ENCODE data around the gene RNASEH2C. TPM values are rescaled to one million over a fixed set of nuclear protein-coding genes. Genes with fewer than 3 reads are reported as not detected.
A peak's percentile ranks its signal among the peaks of the same experiment; 100 is the strongest.
"Not testable (repeated sequence)": the region's sequence is repeated elsewhere in the genome, so short reads cannot be mapped to it uniquely, and the experiment has no call there.

The RNASEH2C gene
- total RNA-seq, 8 experiments from 2014 or later: 12.7 to 80.0 (median 25.4) TPM

- no peak for ATAC-seq (replicated peaks in 6 of 8)
- Histone ChIP-seq H3K4me1 (replicated peaks in 1 of 2) (peaks cover 15% of the 10 kb centered on the region in 2 donors), H3K27ac (no peak overlapping the region), H3K4me3 (no peak overlapping the region)
- in situ Hi-C loops (cut with MboI; ENCODE audit: low pct_unique_long_range_greater_than_20kb in 2 of 9, low sequenced_read_pairs in 9 of 9, unreplicated experiment in 9 of 9): loop anchor here in 6 of 9 experiments (10.0 to 25.0 kb wide), 3 partner anchors 98 to 273 kb away; no protein-coding TSS in a partner anchor
- WGBS, 10 experiments: 75 to 100% (median 97%) methylated on average over 2 to 12 of the region's 16 CpGs; no CpG with 5 or more reads in 4 of the 10 experiments
These were observed 6.2 kb downstream of the RNASEH2C start for GRCh38 chr11:65714433-65714832.

- WGBS, 10 experiments: 78 to 100% (median 94%) methylated on average over 1 to 10 of the region's 24 CpGs; no CpG with 5 or more reads in 3 of the 10 experiments
- H3K27ac ChIP-seq: peak overlapping the region in 1 of 2 donors; percentile 99
- no peak for ATAC-seq (replicated peaks in 6 of 8)
- in situ Hi-C loops (cut with MboI; ENCODE audit: low pct_unique_long_range_greater_than_20kb in 2 of 9, low sequenced_read_pairs in 9 of 9, unreplicated experiment in 9 of 9): loop anchor here in 6 of 9 experiments (10.0 to 25.0 kb wide), 3 partner anchors 99 to 274 kb away; no protein-coding TSS in a partner anchor
- H3K4me3 ChIP-seq: peak overlapping the region in 2 of 5 donors; percentile 61 to 81
- peaks cover 5 to 7% of the 10 kb centered on the region in 2 donors for H3K4me1 ChIP-seq (replicated peaks in 1 of 2)
These were observed 7.2 kb downstream of the RNASEH2C start for GRCh38 chr11:65713212-65713969.

- peak in 4 of 8 experiments; percentile 74 to 83 (median 79) for ATAC-seq (replicated peaks in 6 of 8)
- peak overlapping the region; percentile 99 for H3K27ac ChIP-seq
- peak overlapping the region; percentile 60 to 90 (median 81) for H3K4me3 ChIP-seq
- WGBS, 10 experiments: 0 to 10% (median 10%) methylated on average over 2 to 4 of the region's 11 CpGs; no CpG with 5 or more reads in 7 of the 10 experiments
- peaks cover 5 to 7% of the 10 kb centered on the region in 2 donors for H3K4me1 ChIP-seq (replicated peaks in 1 of 2)
- in situ Hi-C loops (cut with MboI; ENCODE audit: low pct_unique_long_range_greater_than_20kb in 2 of 9, low sequenced_read_pairs in 9 of 9, unreplicated experiment in 9 of 9): loop anchor here in 6 of 9 experiments (10.0 to 25.0 kb wide), 3 partner anchors 100 to 275 kb away; no protein-coding TSS in a partner anchor
These were observed 7.9 kb downstream of the RNASEH2C start for GRCh38 chr11:65712633-65713076.

- WGBS, 10 experiments: 0 to 4% (median 0%) methylated on average over 1 to 23 of the region's 65 CpGs; no CpG with 5 or more reads in 1 of the 10 experiments
- H3K4me1 ChIP-seq (replicated peaks in 1 of 2): peaks cover 7 to 10% of the 10 kb centered on the region in 2 donors
- peak; percentile 77 to 92 (median 88) for ATAC-seq (replicated peaks in 6 of 8)
- in situ Hi-C loops (cut with MboI; ENCODE audit: low pct_unique_long_range_greater_than_20kb in 2 of 9, low sequenced_read_pairs in 9 of 9, unreplicated experiment in 9 of 9): loop anchor here in 6 of 9 experiments (10.0 to 25.0 kb wide), 3 partner anchors 100 to 275 kb away; no protein-coding TSS in a partner anchor
- peak within 1 kb of the TSS; percentile 60 to 90 (median 81) for H3K4me3 ChIP-seq
- peak within 1 kb of the TSS; percentile 99 for H3K27ac ChIP-seq
These were observed 8.6 kb downstream of the RNASEH2C start, which contains the start of gene KAT5 for GRCh38 chr11:65711785-65712632. Gene KAT5 (plus strand): TSS chr11:65712252. CDS start chr11:65712268, 16 bp downstream.

- WGBS, 10 experiments: 35 to 100% (median 85%) methylated on average over 1 to 3 of the region's 3 CpGs
- no peak overlapping the region for H3K27ac ChIP-seq
- ATAC-seq (replicated peaks in 6 of 8): peak in 1 of 8 experiments; percentile 2
- H3K4me1 ChIP-seq (replicated peaks in 1 of 2): peaks cover 11 to 18% of the 10 kb centered on the region in 2 donors
- H3K4me3 ChIP-seq: no peak overlapping the region
- in situ Hi-C loops (cut with MboI; ENCODE audit: low pct_unique_long_range_greater_than_20kb in 2 of 9, low sequenced_read_pairs in 9 of 9, unreplicated experiment in 9 of 9): loop anchor here in 6 of 9 experiments (10.0 to 25.0 kb wide), 3 partner anchors 102 to 277 kb away; no protein-coding TSS in a partner anchor
These were observed 10.2 kb downstream of the RNASEH2C start for GRCh38 chr11:65710421-65710820.

GRCh38 chr11:65709661-65710060 is 10.9 kb downstream of the RNASEH2C start:
- in situ Hi-C loops (cut with MboI; ENCODE audit: low pct_unique_long_range_greater_than_20kb in 2 of 9, low sequenced_read_pairs in 9 of 9, unreplicated experiment in 9 of 9): loop anchor here in 6 of 9 experiments (10.0 to 25.0 kb wide), 3 partner anchors 103 to 278 kb away; no protein-coding TSS in a partner anchor
- 56 to 100% (median 70%) methylated on average over 3 to 7 of the region's 8 CpGs; no CpG with 5 or more reads in 3 of the 10 experiments for WGBS, 10 experiments

GRCh38 chr11:65708451-65708850 is 12.1 kb downstream of the RNASEH2C start:
- in situ Hi-C loops (cut with MboI; ENCODE audit: low pct_unique_long_range_greater_than_20kb in 2 of 9, low sequenced_read_pairs in 9 of 9, unreplicated experiment in 9 of 9): loop anchor here in 5 of 9 experiments (25.0 kb wide), 2 partner anchors 104 to 279 kb away; no protein-coding TSS in a partner anchor
- ATAC-seq (replicated peaks in 6 of 8): no peak

More at GRCh38 chr11:65709661-65710060, 10.9 kb downstream of the RNASEH2C start:
- Histone ChIP-seq H3K4me1 (replicated peaks in 1 of 2) (peaks cover 11 to 18% of the 10 kb centered on the region in 2 donors), H3K4me3 (no peak overlapping the region), H3K27ac (no peak overlapping the region)
- no peak for ATAC-seq (replicated peaks in 6 of 8)

GRCh38 chr11:65707002-65707401 is 13.6 kb downstream of the RNASEH2C start:
- H3K4me1 ChIP-seq (replicated peaks in 1 of 2): peaks cover 7 to 13% of the 10 kb centered on the region in 2 donors
- not testable (repeated sequence) for H3K4me3 ChIP-seq; ATAC-seq (replicated peaks in 6 of 8)
- in situ Hi-C loops (cut with MboI; ENCODE audit: low pct_unique_long_range_greater_than_20kb in 2 of 9, low sequenced_read_pairs in 9 of 9, unreplicated experiment in 9 of 9): loop anchor here in 5 of 9 experiments (25.0 kb wide), 2 partner anchors 105 to 280 kb away; no protein-coding TSS in a partner anchor
- WGBS, 10 experiments: 75 to 100% (median 88%) methylated on average over 1 to 8 of the region's 12 CpGs; no CpG with 5 or more reads in 7 of the 10 experiments
- peak overlapping the region; percentile 36 to 56 for H3K27ac ChIP-seq

More at GRCh38 chr11:65708451-65708850, 12.1 kb downstream of the RNASEH2C start:
- WGBS, 10 experiments: 59 to 89% (median 78%) methylated on average over 1 to 5 of the region's 5 CpGs; no CpG with 5 or more reads in 3 of the 10 experiments
- no peak overlapping the region for H3K27ac ChIP-seq
- peaks cover 11 to 18% of the 10 kb centered on the region in 2 donors for H3K4me1 ChIP-seq (replicated peaks in 1 of 2)
- no peak overlapping the region for H3K4me3 ChIP-seq

- peaks cover 4 to 13% of the 10 kb centered on the region in 2 donors for H3K4me1 ChIP-seq (replicated peaks in 1 of 2)
- H3K27ac ChIP-seq: peak overlapping the region in 1 of 2 donors; percentile 47
- peak in 6 of 8 experiments; percentile 44 to 69 (median 64) for ATAC-seq (replicated peaks in 6 of 8)
- in situ Hi-C loops (cut with MboI; ENCODE audit: low pct_unique_long_range_greater_than_20kb in 2 of 9, low sequenced_read_pairs in 9 of 9, unreplicated experiment in 9 of 9): loop anchor here in 5 of 9 experiments (25.0 kb wide), 2 partner anchors 106 to 281 kb away; no protein-coding TSS in a partner anchor
- 0 to 20% (median 11%) methylated on average over 3 to 6 of the region's 14 CpGs; no CpG with 5 or more reads in 6 of the 10 experiments for WGBS, 10 experiments
- peak overlapping the region; percentile 0 to 22 (median 11) for H3K4me3 ChIP-seq
These were observed 14.3 kb downstream of the RNASEH2C start for GRCh38 chr11:65706303-65706763.

- ATAC-seq (replicated peaks in 6 of 8): peak in 2 of 8 experiments; percentile 20 to 30
- H3K4me1 ChIP-seq (replicated peaks in 1 of 2): peaks cover 4 to 13% of the 10 kb centered on the region in 2 donors
- in situ Hi-C loops (cut with MboI; ENCODE audit: low pct_unique_long_range_greater_than_20kb in 2 of 9, low sequenced_read_pairs in 9 of 9, unreplicated experiment in 9 of 9): loop anchor here in 5 of 9 experiments (25.0 kb wide), 2 partner anchors 108 to 283 kb away; no protein-coding TSS in a partner anchor
- no peak overlapping the region for H3K4me3 ChIP-seq
- H3K27ac ChIP-seq: no peak overlapping the region
- 0 to 80% (median 55%) methylated on average over 1 to 4 of the region's 4 CpGs; no CpG with 5 or more reads in 2 of the 10 experiments for WGBS, 10 experiments
These were observed 16.8 kb downstream of the RNASEH2C start for GRCh38 chr11:65703846-65704245.

GRCh38 chr11:65701686-65702085 is 18.9 kb downstream of the RNASEH2C start:
- in situ Hi-C loops (cut with MboI; ENCODE audit: low pct_unique_long_range_greater_than_20kb in 2 of 9, low sequenced_read_pairs in 9 of 9, unreplicated experiment in 9 of 9): loop anchor here in 5 of 9 experiments (25.0 kb wide), 2 partner anchors 111 to 286 kb away; no protein-coding TSS in a partner anchor
- WGBS, 10 experiments: 40 to 86% (median 68%) methylated on average over 1 of the region's 1 CpG; no CpG with 5 or more reads in 6 of the 10 experiments

More at GRCh38 chr11:65701686-65702085, 18.9 kb downstream of the RNASEH2C start:
- Histone ChIP-seq H3K27ac (no peak overlapping the region), H3K4me3 (no peak overlapping the region), H3K4me1 (replicated peaks in 1 of 2) (peaks cover 4 to 8% of the 10 kb centered on the region in 2 donors)
- ATAC-seq (replicated peaks in 6 of 8): no peak

Measured in motor neuron (in vitro differentiated cells).